GM12872 (cell line): ENCODE data around the gene AGGF1.

Source experiments
- TF ChIP-seq, protein P1 (sequence below): IDR thresholded peaks from 3 replicates; pipeline ENCODE4 v1.5.1; 2011; ENCODE audit warnings: low read depth, mild to moderate bottlenecking, low read length, moderate library complexity; ENCODE audit not compliant: insufficient read depth

AGGF1 gene

DNA sequence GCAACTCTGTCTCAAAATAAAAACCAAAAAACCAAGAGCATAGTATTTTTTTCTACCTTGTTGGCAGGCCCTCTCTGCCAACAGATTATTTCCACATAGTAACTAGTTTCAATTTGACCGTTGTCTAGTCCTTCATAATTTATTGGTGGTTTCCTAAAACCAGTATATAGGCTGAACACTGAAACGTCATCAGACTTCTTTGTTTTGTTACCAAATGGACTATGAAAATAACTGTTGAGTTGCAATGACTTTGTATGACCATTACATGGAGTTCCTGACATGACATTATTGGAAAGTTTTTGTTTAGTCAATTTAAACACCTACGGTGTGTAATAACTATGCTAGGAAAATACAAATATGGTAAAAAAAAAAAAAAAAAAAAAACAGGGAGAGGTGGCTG, 1.7 kb downstream of the AGGF1 start:
- TF ChIP-seq, protein P1, sequence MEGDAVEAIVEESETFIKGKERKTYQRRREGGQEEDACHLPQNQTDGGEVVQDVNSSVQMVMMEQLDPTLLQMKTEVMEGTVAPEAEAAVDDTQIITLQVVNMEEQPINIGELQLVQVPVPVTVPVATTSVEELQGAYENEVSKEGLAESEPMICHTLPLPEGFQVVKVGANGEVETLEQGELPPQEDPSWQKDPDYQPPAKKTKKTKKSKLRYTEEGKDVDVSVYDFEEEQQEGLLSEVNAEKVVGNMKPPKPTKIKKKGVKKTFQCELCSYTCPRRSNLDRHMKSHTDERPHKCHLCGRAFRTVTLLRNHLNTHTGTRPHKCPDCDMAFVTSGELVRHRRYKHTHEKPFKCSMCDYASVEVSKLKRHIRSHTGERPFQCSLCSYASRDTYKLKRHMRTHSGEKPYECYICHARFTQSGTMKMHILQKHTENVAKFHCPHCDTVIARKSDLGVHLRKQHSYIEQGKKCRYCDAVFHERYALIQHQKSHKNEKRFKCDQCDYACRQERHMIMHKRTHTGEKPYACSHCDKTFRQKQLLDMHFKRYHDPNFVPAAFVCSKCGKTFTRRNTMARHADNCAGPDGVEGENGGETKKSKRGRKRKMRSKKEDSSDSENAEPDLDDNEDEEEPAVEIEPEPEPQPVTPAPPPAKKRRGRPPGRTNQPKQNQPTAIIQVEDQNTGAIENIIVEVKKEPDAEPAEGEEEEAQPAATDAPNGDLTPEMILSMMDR = no peak

DNA sequence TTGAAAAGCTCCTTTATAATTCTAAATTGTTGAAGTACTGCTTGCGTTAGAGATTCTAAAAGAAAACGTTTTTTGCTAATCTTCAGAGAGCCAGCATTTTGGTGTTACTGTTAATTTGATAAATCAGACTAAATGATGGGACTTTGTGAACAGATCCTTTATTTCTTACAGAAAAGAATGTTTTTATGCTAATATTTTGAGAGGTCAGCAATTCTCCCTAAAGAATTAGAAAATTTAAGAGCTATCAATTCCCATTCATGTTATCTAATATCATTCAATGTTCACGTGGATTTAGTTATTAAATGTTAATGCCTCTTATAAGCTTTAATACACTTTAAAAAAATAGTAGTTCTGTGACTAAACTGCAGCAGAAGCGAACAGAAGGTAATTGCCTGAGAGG, 2.4 kb downstream of the AGGF1 start:
- TF ChIP-seq, protein P1 = no peak

DNA sequence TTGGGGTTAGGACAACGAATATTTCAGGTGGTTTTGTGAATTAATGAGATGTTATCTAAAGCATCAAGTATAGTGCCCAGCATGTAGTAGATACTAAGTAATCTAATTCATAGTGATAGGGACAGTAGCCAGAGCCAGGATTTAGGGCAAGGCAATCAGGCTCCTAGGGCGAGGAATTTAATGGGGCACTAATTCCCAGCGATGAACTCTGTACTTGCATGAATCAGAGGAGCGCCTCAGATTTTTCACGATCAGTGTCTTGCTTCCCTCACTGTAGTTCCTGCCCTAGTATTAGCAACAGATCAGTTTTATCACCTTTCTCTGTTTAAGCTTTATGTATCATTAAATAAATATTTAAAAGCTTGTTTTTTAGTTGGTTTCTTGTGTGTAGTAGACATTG, 3.1 kb downstream of the AGGF1 start:
- TF ChIP-seq, protein P1 = no peak

DNA sequence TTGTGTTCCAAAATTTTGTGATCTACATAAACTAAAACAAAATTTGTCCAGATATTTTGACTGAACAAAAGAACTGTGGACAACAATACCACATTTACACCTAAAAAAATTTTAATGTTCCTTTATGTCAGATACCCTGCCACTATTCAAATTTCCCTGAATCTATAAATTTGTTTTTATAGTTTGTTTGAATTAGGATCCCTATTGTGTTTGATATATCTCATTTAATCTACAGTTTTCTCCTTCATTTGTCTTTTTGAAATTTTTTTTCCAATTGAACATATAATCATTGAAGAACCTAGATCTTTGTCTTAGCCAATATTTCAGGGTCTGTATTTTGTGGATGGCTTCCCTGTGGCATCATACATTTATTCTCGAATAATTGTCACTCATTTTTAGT, 5.7 kb downstream of the AGGF1 start:
- TF ChIP-seq, protein P1 = no peak

DNA sequence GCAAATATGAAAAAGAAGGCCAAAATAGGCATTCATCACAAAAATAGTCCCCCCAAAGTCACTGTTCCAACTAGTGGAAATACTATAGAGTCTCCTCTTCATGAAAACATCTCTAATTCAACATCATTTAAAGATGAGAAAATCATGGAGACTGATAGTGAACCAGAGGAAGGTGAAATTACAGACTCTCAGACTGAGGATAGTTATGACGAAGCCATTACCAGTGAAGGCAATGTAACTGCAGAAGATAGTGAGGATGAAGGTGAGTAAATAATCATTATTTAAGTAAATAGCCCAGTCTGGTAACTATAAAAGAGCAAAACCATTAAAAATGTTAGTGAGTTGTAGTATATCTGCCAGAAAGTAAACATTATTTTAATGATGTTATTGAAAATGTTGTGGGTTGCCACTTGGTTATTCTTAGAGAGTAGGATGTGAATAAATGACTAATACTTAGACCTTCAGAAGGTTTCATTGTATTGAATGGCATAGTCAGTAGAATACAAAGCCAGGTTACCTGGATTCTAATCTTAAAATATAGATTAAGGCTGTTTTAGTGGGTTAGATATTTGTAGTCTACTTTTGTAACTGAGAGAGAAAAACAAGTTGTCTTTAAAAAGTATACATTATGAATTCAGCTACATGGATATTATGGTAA, 16.3 kb downstream of the AGGF1 start:
- TF ChIP-seq, protein P1 = no peak

DNA sequence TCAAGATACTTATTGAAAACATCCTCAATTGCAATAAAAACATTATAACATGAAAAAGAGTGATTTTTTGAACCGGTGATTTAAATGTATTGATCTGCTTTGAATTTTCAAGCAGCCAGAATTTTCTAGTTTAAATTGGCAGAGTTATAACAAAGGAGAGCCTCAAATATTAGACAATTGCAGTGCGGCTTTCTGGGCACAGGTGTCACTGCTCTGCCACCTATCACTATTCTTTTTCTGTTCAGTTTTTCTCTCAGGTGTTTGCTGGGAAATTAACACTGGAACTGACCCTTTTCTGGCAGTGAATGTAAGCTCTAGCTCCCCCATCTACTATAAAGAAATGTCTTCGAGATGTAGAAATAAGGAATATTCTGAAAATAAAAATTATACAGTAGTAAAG, 33.8 kb downstream of the AGGF1 start:
- TF ChIP-seq, protein P1 = no peak

DNA sequence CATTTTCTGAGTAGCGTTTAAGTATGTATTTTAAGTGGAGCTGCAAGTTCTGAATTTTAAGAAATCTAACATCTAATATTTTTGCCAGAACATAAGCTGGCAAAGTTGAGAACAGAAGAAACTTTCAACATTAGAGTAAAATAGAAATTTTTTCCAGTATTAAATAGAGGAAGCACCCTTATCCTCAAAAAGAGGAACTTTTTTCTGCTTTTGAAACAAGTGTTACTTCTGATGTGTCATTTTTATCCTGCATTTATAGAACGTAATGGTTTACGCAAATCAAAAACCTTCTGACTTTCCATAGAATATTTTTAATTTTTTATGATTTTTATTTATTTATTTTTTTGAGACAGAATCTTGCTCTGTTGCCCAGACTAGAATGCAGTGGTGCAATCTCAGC, 35.1 kb downstream of the AGGF1 start:
- TF ChIP-seq, protein P1 = no peak
